Upper lobe of left lung (tissue), 6 donors: ENCODE results near the gene PNPLA4. TPM values are rescaled to one million over a fixed set of nuclear protein-coding genes. Genes with fewer than 3 reads are reported as not detected.

ENCODE experiments used
- ATAC-seq, 2 donors: fragments of 200-7000 bp; cut with Tn5 transposase; one replicate each; pipeline ENCODE4 v1.9.1; 2022; ENCODE audit warnings: mild to moderate bottlenecking in 2 of 2, moderate library complexity in 2 of 2; ENCODE audit not compliant: low FRiP score in 2 of 2
- DNase-seq, 2 donors: peaks; one replicate each; pipeline ENCODE4 v3.0.0-alpha.2; 2019 to 2020
- H3K27ac ChIP-seq, 4 donors: fragments of 200-600 bp; sonication (generic); one replicate each; pipeline ENCODE4 v1.5.1; 2016 to 2019
- H3K27me3 ChIP-seq, 4 donors: fragments of 200-600 bp; sonication (generic); one replicate each; pipeline ENCODE4 v1.5.1; 2017 to 2019
- H3K36me3 ChIP-seq, 4 donors: fragments of 200-600 bp; sonication (generic); one replicate each; pipeline ENCODE4 v1.5.1; 2016 to 2019
- H3K4me1 ChIP-seq, 4 donors: fragments of 200-600 bp; sonication (generic); one replicate each; pipeline ENCODE4 v1.5.1; 2018 to 2019
- H3K4me3 ChIP-seq, 4 donors: fragments of 200-600 bp; sonication (generic); one replicate each; pipeline ENCODE4 v1.5.1; 2017 to 2019; ENCODE audit warnings: mild to moderate bottlenecking in 2 of 4, moderate library complexity in 1 of 4
- H3K9me3 ChIP-seq, 4 donors: fragments of 200-600 bp; sonication (generic); one replicate each; pipeline ENCODE4 v1.5.1; 2018 to 2019
- CTCF ChIP-seq, 6 experiments: fragments of 450-650 bp in 4 of 6; fragments of 200-600 bp in 2 of 6; sonication (generic) in 2 of 6; IDR thresholded peaks; one replicate each; pipeline ENCODE4 v1.5.1; 2016 to 2019; ENCODE audit warnings: antibody characterized with exemption in 6 of 6
- EP300 ChIP-seq, 4 donors: sonication (generic); formaldehyde crosslinking; IDR thresholded peaks; one replicate each; pipeline ENCODE4 v1.5.1; 2017; ENCODE audit warnings: antibody characterized with exemption in 4 of 4, control low read depth in 2 of 4
- POLR2A ChIP-seq, 4 donors: fragments of 450-650 bp; IDR thresholded peaks; one replicate each; pipeline ENCODE4 v1.5.1; 2016 to 2017; ENCODE audit warnings: antibody characterized with exemption in 4 of 4, mild to moderate bottlenecking in 2 of 4
- POLR2AphosphoS5 ChIP-seq, 2 donors: sonication (generic); formaldehyde crosslinking; IDR thresholded peaks; one replicate each; pipeline ENCODE4 v1.5.1; 2017; ENCODE audit warnings: antibody characterized with exemption in 2 of 2
- WGBS, 2 donors: methylation state at CpG; one replicate each; pipeline ENCODE4 v1.1.5; 2017 to 2018; 5-methylcytosine and 5-hydroxymethylcytosine counted together
- small RNA-seq, 4 donors: library from RNA; depleted of rRNA; stranded (forward); fragments of <200 nt; gene quantifications; one replicate each; pipeline ENCODE3, GENCODE V24; 2016
- total RNA-seq, 6 donors: library from RNA; depleted of rRNA in 4 of 6; stranded (reverse); fragments of >200 nt in 4 of 6; gene quantifications; one replicate each; pipeline versions ENCODE4 v1.1.0 to v1.2.1, GENCODE V29; 2016 to 2021
- donor health status: DM: no; HTN: no; CAD: no; lungs with moderate emphysema.
- donor health status: DM: no; HTN: yes; CAD: no; lungs with severe emphysema.

PNPLA4 gene
- total RNA-seq, 6 donors from 2014 or later: 2.1 to 20.4 (median 10.2) TPM

DNA sequence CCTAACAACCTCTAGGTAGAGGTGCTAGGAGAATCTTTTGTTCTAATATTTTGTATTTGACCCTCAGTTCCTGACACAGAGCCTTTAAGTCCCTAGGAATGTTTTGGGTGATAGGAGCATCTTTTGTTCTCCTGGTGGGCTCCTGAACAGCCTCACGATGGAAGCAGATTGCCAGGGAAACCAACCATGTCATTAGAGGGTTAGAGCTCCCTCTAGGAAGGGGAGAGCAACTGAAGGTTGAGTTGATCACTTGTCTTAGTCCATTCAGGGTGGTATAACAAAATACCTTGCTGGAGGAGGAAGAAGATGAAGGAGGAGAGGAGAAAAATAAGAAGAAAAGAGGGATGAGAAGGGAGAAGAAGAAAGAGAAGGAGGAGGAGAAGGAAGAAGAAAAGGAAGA is 75.0 kb downstream of the PNPLA4 start:
- Histone ChIP-seq H3K4me1 (no peaks in the 10 kb centered on the region), H3K27me3 (no peaks in the 10 kb centered on the region), H3K4me3 (no peak overlapping the region), H3K36me3 (no peaks in the 10 kb centered on the region), H3K9me3 (no peaks in the 10 kb centered on the region), H3K27ac (no peak overlapping the region)
- WGBS, 2 donors: 11 to 13% methylated on average over 1 of the region's 1 CpG
- no peak for ATAC-seq
- TF ChIP-seq EP300 (IDR thresholded peaks at IDR 0.05) (no peak), POLR2AphosphoS5 (IDR thresholded peaks at IDR 0.05) (no peak), POLR2A (IDR thresholded peaks at IDR 0.05) (no peak), CTCF (IDR thresholded peaks at IDR 0.05) (no peak)
- DNase-seq: no peak

Small RNA genes lying within 50 kb of the gene (small RNA-seq; reads per million reads assigned to genes)
- gene AC005296.1: 0 reads per million in 4 donors

Other genes starting within 250 kb of the PNPLA4 start
- not detected for gene VCX, start 84.2 kb downstream of the PNPLA4 start, total RNA-seq
- not detected for gene VCX2, start 243.9 kb upstream of the PNPLA4 start, total RNA-seq